ENCODE measurements around the gene CACNA1E.

Gene CACNA1E

GRCh38 chr1:181483285-181484195 lies at the start of gene CACNA1E:
Gene CACNA1E (plus strand): TSS chr1:181483517. CDS start chr1:181483745, 228 bp downstream.
- DNase-seq: peak in 1 of 58 donors; percentile 23

GRCh38 chr1:181433931-181434330 lies 49.4 kb upstream of the CACNA1E start:
- DNase-seq: no peak

GRCh38 chr1:181438013-181438412 lies 45.3 kb upstream of the CACNA1E start:
- no peak for DNase-seq

GRCh38 chr1:181440510-181440909 lies 42.8 kb upstream of the CACNA1E start:
- DNase-seq: no peak

- DNase-seq: no peak
Observed at GRCh38 chr1:181442181-181442525, 41.2 kb upstream of the CACNA1E start.

GRCh38 chr1:181443231-181443853 lies 40.0 kb upstream of the CACNA1E start:
- no peak for DNase-seq

GRCh38 chr1:181445436-181445835 lies 37.9 kb upstream of the CACNA1E start:
- no peak for DNase-seq

GRCh38 chr1:181448461-181448860 lies 34.9 kb upstream of the CACNA1E start:
- no peak for DNase-seq

GRCh38 chr1:181451661-181452230 lies 31.6 kb upstream of the CACNA1E start:
- no peak for DNase-seq

GRCh38 chr1:181452746-181453145 lies 30.6 kb upstream of the CACNA1E start:
- DNase-seq: no peak

GRCh38 chr1:181453541-181454201 lies 29.6 kb upstream of the CACNA1E start:
- DNase-seq: no peak

GRCh38 chr1:181456551-181456950 lies 26.8 kb upstream of the CACNA1E start:
- DNase-seq: no peak

GRCh38 chr1:181458419-181458818 lies 24.9 kb upstream of the CACNA1E start:
- no peak for DNase-seq

- DNase-seq: no peak
Observed at GRCh38 chr1:181459067-181459466, 24.2 kb upstream of the CACNA1E start.

GRCh38 chr1:181469829-181470228 lies 13.5 kb upstream of the CACNA1E start:
- DNase-seq: peak in 9 of 58 donors; percentile 1 to 35 (median 25)

- DNase-seq: no peak
Observed at GRCh38 chr1:181475580-181475979, 7.7 kb upstream of the CACNA1E start.

- DNase-seq: no peak
Observed at GRCh38 chr1:181476581-181476980, 6.7 kb upstream of the CACNA1E start.

GRCh38 chr1:181478306-181478705 lies 5.0 kb upstream of the CACNA1E start:
- no peak for DNase-seq

- DNase-seq: peak in 39 of 58 donors; percentile 9 to 72 (median 30)
Observed at GRCh38 chr1:181479137-181479745, 4.1 kb upstream of the CACNA1E start.

- DNase-seq: peak in 1 of 58 donors; percentile 27
Observed at GRCh38 chr1:181482001-181482430, 1.3 kb upstream of the CACNA1E start.
